ENCODE results near the gene BRD1. TPM values are rescaled to one million over a fixed set of nuclear protein-coding genes. Genes with fewer than 3 reads are reported as not detected.

Gene BRD1
- total RNA-seq, 3 donors from 2014 or later: 33.4 to 51.3 (median 48.4) TPM

GRCh38 chr22:49753276-49753890, 74.3 kb downstream of the BRD1 start:
- DNase-seq (peak in 1 of 3 donors; percentile 17), ATAC-seq (no peak)
- TF ChIP-seq CTCF (IDR thresholded peaks at IDR 0.05): no peak
- Histone ChIP-seq H3K9me3 (no peaks in the 10 kb centered on the region), H3K4me1 (ENCODE audit: low read depth) (no peaks in the 10 kb centered on the region), H3K36me3 (ENCODE audit: low read depth) (no peaks in the 10 kb centered on the region), H3K4me3 (no peak overlapping the region)
- intact Hi-C loops (cut with DNase I, micrococcal nuclease): no loop called here

- TF ChIP-seq CTCF (IDR thresholded peaks at IDR 0.05): no peak
- peaks cover 2% of the 10 kb centered on the region for H3K9me3 ChIP-seq
- no peak for ATAC-seq
- DNase-seq: peak in 1 of 3 donors; percentile 37
- H3K4me1 ChIP-seq (ENCODE audit: low read depth): no peaks in the 10 kb centered on the region
- intact Hi-C loops (cut with DNase I, micrococcal nuclease): no loop called here
- H3K4me3 ChIP-seq: no peak overlapping the region
- no peaks in the 10 kb centered on the region for H3K36me3 ChIP-seq (ENCODE audit: low read depth)
Observed at GRCh38 chr22:49752598-49753091, 75.0 kb downstream of the BRD1 start.

- intact Hi-C loops (cut with DNase I, micrococcal nuclease): no loop called here
- no peak for TF ChIP-seq CTCF (IDR thresholded peaks at IDR 0.05)
- H3K4me1 ChIP-seq (ENCODE audit: low read depth): no peaks in the 10 kb centered on the region
Observed at GRCh38 chr22:49751966-49752597, 75.6 kb downstream of the BRD1 start.

GRCh38 chr22:49751318-49751965, 76.2 kb downstream of the BRD1 start:
- DNase-seq (peak in 1 of 3 donors; percentile 26), ATAC-seq (no peak)
- no peak for TF ChIP-seq CTCF (IDR thresholded peaks at IDR 0.05)
- no peaks in the 10 kb centered on the region for H3K36me3 ChIP-seq (ENCODE audit: low read depth)
- H3K4me3 ChIP-seq: no peak overlapping the region
- H3K9me3 ChIP-seq: peaks cover 10% of the 10 kb centered on the region
- intact Hi-C loops (cut with DNase I, micrococcal nuclease): no loop called here
- H3K4me1 ChIP-seq (ENCODE audit: low read depth): no peaks in the 10 kb centered on the region

More at GRCh38 chr22:49751966-49752597, 75.6 kb downstream of the BRD1 start:
- DNase-seq (peak in 1 of 3 donors; percentile 36), ATAC-seq (no peak)
- Histone ChIP-seq H3K9me3 (peaks cover 6% of the 10 kb centered on the region), H3K4me3 (no peak overlapping the region), H3K36me3 (ENCODE audit: low read depth) (no peaks in the 10 kb centered on the region)

GRCh38 chr22:49749885-49750510, 77.7 kb downstream of the BRD1 start:
- H3K36me3 ChIP-seq (ENCODE audit: low read depth): no peaks in the 10 kb centered on the region
- peaks cover 19% of the 10 kb centered on the region for H3K9me3 ChIP-seq
- ATAC-seq (no peak), DNase-seq (peak in 1 of 3 donors; percentile 31)
- intact Hi-C loops (cut with DNase I, micrococcal nuclease): no loop called here
- TF ChIP-seq CTCF (IDR thresholded peaks at IDR 0.05): no peak
- H3K4me3 ChIP-seq: no peak overlapping the region
- no peaks in the 10 kb centered on the region for H3K4me1 ChIP-seq (ENCODE audit: low read depth)

Measured in mucosa of descending colon (tissue), 3 donors.